HepG2 (cell line): ENCODE results near the gene TMEM45A.

Experiments
- EHMT2 ChIP-seq: fragments of 200-600 bp; sonication (generic); IDR thresholded peaks from 2 replicates; pipeline ENCODE4 v1.7.0; 2017; ENCODE audit warnings: antibody characterized with exemption, low read depth, low read length, borderline replicate concordance
- ELF1 ChIP-seq: sonication (generic); formaldehyde crosslinking; IDR thresholded peaks from 2 replicates; pipeline ENCODE4 v1.4.0; 2020; ENCODE audit warnings: missing genetic modification reagents
- EP300 ChIP-seq, 3 experiments: sonication (generic) in 1 of 3; formaldehyde crosslinking in 1 of 3; IDR thresholded peaks; 2 replicates each; pipeline versions ENCODE4 v1.5.1 to v1.6.1; 2011 to 2020; ENCODE audit warnings: low read depth in 2 of 3, low read length in 2 of 3, borderline replicate concordance in 1 of 3, improper control_type of control experiment in 1 of 3, mild to moderate bottlenecking in 1 of 3, missing genetic modification reagents in 1 of 3, moderate library complexity in 1 of 3
- KLF9 ChIP-seq: IDR thresholded peaks from 2 replicates; pipeline ENCODE4 v1.6.1; 2016; ENCODE audit warnings: low read depth
- POLR2A ChIP-seq, 2 experiments: IDR thresholded peaks; 2 replicates each; pipeline ENCODE4 v1.6.1; 2011; ENCODE audit warnings: low read depth in 2 of 2, low read length in 2 of 2, mild to moderate bottlenecking in 1 of 2, moderate library complexity in 1 of 2; ENCODE audit not compliant: insufficient read depth in 1 of 2
- REPIN1 ChIP-seq: sonication (generic); formaldehyde crosslinking; IDR thresholded peaks from 2 replicates; pipeline ENCODE4 v1.8.0; 2022; ENCODE audit warnings: missing genetic modification reagents, low read depth, mild to moderate bottlenecking, borderline replicate concordance
- SP1 ChIP-seq, 2 experiments: fragments of 450-650 bp in 1 of 2; sonication (generic) in 1 of 2; formaldehyde crosslinking in 1 of 2; IDR thresholded peaks; 2 replicates each; pipeline versions ENCODE4 v1.4.0 to v1.6.1; 2016 to 2020; ENCODE audit warnings: missing genetic modification reagents in 1 of 2
- ZNF282 ChIP-seq: fragments of 450-650 bp; IDR thresholded peaks from 2 replicates; pipeline ENCODE4 v1.6.1; 2018; ENCODE audit not compliant: partially characterized antibody
- ZNF670 ChIP-seq: sonication (generic); formaldehyde crosslinking; IDR thresholded peaks from 2 replicates; pipeline ENCODE4 v1.8.0; 2022; ENCODE audit warnings: mild to moderate bottlenecking, missing genetic modification reagents, borderline replicate concordance
- TF ChIP-seq, protein P1 (sequence below): sonication (generic); formaldehyde crosslinking; IDR thresholded peaks from 2 replicates; pipeline ENCODE4 v1.5.0; 2020; ENCODE audit warnings: mild to moderate bottlenecking, missing genetic modification reagents, moderate library complexity
- TF ChIP-seq, protein P2 (sequence below): sonication (generic); formaldehyde crosslinking; IDR thresholded peaks from 2 replicates; pipeline ENCODE4 v1.4.0; 2020; ENCODE audit warnings: mild to moderate bottlenecking, missing genetic modification reagents
- TF ChIP-seq, protein P3 (sequence below): sonication (generic); formaldehyde crosslinking; IDR thresholded peaks from 2 replicates; pipeline ENCODE4 v1.4.0; 2020; ENCODE audit warnings: missing genetic modification reagents
- TF ChIP-seq, protein P4 (sequence below): sonication (generic); formaldehyde crosslinking; IDR thresholded peaks from 2 replicates; pipeline ENCODE4 v1.4.0; 2020; ENCODE audit warnings: low read depth, missing genetic modification reagents
- TF ChIP-seq, protein P5 (sequence below): IDR thresholded peaks from 2 replicates; pipeline ENCODE4 v1.6.1; 2012; ENCODE audit warnings: low read length, improper control_type of control experiment

DNA sequence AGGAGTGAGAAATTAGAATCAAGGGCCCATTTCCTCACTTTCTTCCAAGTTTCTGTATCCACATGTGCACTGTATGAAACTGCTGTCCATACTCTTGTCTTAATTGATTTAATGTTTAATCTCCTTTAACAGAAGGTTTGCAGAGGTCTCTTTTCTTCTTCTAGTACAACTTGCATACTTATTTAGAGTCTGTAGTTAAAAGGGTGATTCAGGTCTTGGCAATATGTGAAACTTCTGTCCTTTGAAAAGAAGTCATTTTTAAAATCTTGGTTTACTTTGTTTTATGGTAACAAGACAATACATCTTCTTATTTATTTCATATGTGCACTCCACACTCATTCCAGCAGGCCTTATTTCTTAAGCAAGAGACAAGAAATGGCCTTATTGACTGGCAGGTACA lies 25.8 kb downstream of the TMEM45A start:
- TF ChIP-seq POLR2A (IDR thresholded peaks at IDR 0.05; ENCODE audit: insufficient read depth in 1 of 2, low read depth in 2 of 2, low read length in 2 of 2), result no peak
- TF ChIP-seq, protein P1, sequence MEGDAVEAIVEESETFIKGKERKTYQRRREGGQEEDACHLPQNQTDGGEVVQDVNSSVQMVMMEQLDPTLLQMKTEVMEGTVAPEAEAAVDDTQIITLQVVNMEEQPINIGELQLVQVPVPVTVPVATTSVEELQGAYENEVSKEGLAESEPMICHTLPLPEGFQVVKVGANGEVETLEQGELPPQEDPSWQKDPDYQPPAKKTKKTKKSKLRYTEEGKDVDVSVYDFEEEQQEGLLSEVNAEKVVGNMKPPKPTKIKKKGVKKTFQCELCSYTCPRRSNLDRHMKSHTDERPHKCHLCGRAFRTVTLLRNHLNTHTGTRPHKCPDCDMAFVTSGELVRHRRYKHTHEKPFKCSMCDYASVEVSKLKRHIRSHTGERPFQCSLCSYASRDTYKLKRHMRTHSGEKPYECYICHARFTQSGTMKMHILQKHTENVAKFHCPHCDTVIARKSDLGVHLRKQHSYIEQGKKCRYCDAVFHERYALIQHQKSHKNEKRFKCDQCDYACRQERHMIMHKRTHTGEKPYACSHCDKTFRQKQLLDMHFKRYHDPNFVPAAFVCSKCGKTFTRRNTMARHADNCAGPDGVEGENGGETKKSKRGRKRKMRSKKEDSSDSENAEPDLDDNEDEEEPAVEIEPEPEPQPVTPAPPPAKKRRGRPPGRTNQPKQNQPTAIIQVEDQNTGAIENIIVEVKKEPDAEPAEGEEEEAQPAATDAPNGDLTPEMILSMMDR (CRISPR knock-in tag), result no peak
- TF ChIP-seq KLF9 (CRISPR knock-in tag), result no peak
- no peak for TF ChIP-seq REPIN1 (CRISPR knock-in tag)
- no peak for TF ChIP-seq EP300 (IDR thresholded peaks at IDR 0.05; ENCODE audit: low read depth in 2 of 2, low read length in 2 of 2)
- TF ChIP-seq EP300 (CRISPR knock-in tag; IDR thresholded peaks at IDR 0.05; ENCODE audit: borderline replicate concordance), result no peak
- TF ChIP-seq, protein P2, sequence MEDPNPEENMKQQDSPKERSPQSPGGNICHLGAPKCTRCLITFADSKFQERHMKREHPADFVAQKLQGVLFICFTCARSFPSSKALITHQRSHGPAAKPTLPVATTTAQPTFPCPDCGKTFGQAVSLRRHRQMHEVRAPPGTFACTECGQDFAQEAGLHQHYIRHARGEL, result no peak
- TF ChIP-seq EHMT2, result no peak
- no peak for TF ChIP-seq ZNF670 (CRISPR knock-in tag)
- TF ChIP-seq ELF1 (CRISPR knock-in tag), result no peak
- no peak for TF ChIP-seq ZNF282
- TF ChIP-seq, protein P3, sequence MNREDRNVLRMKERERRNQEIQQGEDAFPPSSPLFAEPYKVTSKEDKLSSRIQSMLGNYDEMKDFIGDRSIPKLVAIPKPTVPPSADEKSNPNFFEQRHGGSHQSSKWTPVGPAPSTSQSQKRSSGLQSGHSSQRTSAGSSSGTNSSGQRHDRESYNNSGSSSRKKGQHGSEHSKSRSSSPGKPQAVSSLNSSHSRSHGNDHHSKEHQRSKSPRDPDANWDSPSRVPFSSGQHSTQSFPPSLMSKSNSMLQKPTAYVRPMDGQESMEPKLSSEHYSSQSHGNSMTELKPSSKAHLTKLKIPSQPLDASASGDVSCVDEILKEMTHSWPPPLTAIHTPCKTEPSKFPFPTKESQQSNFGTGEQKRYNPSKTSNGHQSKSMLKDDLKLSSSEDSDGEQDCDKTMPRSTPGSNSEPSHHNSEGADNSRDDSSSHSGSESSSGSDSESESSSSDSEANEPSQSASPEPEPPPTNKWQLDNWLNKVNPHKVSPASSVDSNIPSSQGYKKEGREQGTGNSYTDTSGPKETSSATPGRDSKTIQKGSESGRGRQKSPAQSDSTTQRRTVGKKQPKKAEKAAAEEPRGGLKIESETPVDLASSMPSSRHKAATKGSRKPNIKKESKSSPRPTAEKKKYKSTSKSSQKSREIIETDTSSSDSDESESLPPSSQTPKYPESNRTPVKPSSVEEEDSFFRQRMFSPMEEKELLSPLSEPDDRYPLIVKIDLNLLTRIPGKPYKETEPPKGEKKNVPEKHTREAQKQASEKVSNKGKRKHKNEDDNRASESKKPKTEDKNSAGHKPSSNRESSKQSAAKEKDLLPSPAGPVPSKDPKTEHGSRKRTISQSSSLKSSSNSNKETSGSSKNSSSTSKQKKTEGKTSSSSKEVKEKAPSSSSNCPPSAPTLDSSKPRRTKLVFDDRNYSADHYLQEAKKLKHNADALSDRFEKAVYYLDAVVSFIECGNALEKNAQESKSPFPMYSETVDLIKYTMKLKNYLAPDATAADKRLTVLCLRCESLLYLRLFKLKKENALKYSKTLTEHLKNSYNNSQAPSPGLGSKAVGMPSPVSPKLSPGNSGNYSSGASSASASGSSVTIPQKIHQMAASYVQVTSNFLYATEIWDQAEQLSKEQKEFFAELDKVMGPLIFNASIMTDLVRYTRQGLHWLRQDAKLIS, result no peak
- no peak for TF ChIP-seq SP1 (IDR thresholded peaks at IDR 0.05)
- no peak for TF ChIP-seq SP1 (CRISPR knock-in tag; IDR thresholded peaks at IDR 0.05)
- TF ChIP-seq, protein P4, sequence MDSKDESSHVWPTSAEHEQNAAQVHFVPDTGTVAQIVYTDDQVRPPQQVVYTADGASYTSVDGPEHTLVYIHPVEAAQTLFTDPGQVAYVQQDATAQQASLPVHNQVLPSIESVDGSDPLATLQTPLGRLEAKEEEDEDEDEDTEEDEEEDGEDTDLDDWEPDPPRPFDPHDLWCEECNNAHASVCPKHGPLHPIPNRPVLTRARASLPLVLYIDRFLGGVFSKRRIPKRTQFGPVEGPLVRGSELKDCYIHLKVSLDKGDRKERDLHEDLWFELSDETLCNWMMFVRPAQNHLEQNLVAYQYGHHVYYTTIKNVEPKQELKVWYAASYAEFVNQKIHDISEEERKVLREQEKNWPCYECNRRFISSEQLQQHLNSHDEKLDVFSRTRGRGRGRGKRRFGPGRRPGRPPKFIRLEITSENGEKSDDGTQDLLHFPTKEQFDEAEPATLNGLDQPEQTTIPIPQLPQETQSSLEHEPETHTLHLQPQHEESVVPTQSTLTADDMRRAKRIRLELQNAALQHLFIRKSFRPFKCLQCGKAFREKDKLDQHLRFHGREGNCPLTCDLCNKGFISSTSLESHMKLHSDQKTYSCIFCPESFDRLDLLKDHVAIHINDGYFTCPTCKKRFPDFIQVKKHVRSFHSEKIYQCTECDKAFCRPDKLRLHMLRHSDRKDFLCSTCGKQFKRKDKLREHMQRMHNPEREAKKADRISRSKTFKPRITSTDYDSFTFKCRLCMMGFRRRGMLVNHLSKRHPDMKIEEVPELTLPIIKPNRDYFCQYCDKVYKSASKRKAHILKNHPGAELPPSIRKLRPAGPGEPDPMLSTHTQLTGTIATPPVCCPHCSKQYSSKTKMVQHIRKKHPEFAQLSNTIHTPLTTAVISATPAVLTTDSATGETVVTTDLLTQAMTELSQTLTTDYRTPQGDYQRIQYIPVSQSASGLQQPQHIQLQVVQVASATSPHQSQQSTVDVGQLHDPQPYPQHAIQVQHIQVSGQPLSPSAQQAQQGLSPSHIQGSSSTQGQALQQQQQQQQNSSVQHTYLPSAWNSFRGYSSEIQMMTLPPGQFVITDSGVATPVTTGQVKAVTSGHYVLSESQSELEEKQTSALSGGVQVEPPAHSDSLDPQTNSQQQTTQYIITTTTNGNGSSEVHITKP, result no peak
- TF ChIP-seq, protein P5, sequence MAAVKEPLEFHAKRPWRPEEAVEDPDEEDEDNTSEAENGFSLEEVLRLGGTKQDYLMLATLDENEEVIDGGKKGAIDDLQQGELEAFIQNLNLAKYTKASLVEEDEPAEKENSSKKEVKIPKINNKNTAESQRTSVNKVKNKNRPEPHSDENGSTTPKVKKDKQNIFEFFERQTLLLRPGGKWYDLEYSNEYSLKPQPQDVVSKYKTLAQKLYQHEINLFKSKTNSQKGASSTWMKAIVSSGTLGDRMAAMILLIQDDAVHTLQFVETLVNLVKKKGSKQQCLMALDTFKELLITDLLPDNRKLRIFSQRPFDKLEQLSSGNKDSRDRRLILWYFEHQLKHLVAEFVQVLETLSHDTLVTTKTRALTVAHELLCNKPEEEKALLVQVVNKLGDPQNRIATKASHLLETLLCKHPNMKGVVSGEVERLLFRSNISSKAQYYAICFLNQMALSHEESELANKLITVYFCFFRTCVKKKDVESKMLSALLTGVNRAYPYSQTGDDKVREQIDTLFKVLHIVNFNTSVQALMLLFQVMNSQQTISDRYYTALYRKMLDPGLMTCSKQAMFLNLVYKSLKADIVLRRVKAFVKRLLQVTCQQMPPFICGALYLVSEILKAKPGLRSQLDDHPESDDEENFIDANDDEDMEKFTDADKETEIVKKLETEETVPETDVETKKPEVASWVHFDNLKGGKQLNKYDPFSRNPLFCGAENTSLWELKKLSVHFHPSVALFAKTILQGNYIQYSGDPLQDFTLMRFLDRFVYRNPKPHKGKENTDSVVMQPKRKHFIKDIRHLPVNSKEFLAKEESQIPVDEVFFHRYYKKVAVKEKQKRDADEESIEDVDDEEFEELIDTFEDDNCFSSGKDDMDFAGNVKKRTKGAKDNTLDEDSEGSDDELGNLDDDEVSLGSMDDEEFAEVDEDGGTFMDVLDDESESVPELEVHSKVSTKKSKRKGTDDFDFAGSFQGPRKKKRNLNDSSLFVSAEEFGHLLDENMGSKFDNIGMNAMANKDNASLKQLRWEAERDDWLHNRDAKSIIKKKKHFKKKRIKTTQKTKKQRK, result no peak
